ENCODE measurements around the gene PELI2.

PELI2 gene

GRCh38 chr14:56119201-56119981, 1.2 kb downstream of the PELI2 start:
- DNase-seq (ENCODE audit: low read depth) = peak; percentile 8

- no peak for DNase-seq (ENCODE audit: low read depth)
These were observed 2.0 kb downstream of the PELI2 start for GRCh38 chr14:56120091-56120691.

GRCh38 chr14:56121816-56122215, 3.6 kb downstream of the PELI2 start:
- DNase-seq (ENCODE audit: low read depth) = no peak

GRCh38 chr14:56122301-56122700, 4.1 kb downstream of the PELI2 start:
- DNase-seq (ENCODE audit: low read depth) = no peak

GRCh38 chr14:56124327-56124726, 6.1 kb downstream of the PELI2 start:
- DNase-seq (ENCODE audit: low read depth) = no peak

GRCh38 chr14:56125772-56126636, 7.8 kb downstream of the PELI2 start:
- DNase-seq (ENCODE audit: low read depth) = no peak

GRCh38 chr14:56126637-56126913, 8.4 kb downstream of the PELI2 start:
- no peak for DNase-seq (ENCODE audit: low read depth)

- no peak for DNase-seq (ENCODE audit: low read depth)
These were observed 8.9 kb downstream of the PELI2 start for GRCh38 chr14:56127156-56127555.

GRCh38 chr14:56129092-56129491, 10.9 kb downstream of the PELI2 start:
- no peak for DNase-seq (ENCODE audit: low read depth)

- DNase-seq (ENCODE audit: low read depth) = no peak
These were observed 11.7 kb downstream of the PELI2 start for GRCh38 chr14:56129933-56130332.

GRCh38 chr14:56131004-56131864, 13.0 kb downstream of the PELI2 start:
- no peak for DNase-seq (ENCODE audit: low read depth)

- DNase-seq (ENCODE audit: low read depth) = no peak
These were observed 13.9 kb downstream of the PELI2 start for GRCh38 chr14:56131865-56132833.

GRCh38 chr14:56133547-56133946, 15.3 kb downstream of the PELI2 start:
- DNase-seq (ENCODE audit: low read depth) = no peak

GRCh38 chr14:56135001-56135400, 16.8 kb downstream of the PELI2 start:
- no peak for DNase-seq (ENCODE audit: low read depth)

- no peak for DNase-seq (ENCODE audit: low read depth)
These were observed 17.5 kb downstream of the PELI2 start for GRCh38 chr14:56135668-56136067.

GRCh38 chr14:56136571-56137452, 18.6 kb downstream of the PELI2 start:
- DNase-seq (ENCODE audit: low read depth) = no peak

- no peak for DNase-seq (ENCODE audit: low read depth)
These were observed 19.2 kb downstream of the PELI2 start for GRCh38 chr14:56137453-56137807.

GRCh38 chr14:56137849-56138248, 19.6 kb downstream of the PELI2 start:
- DNase-seq (ENCODE audit: low read depth) = no peak

GRCh38 chr14:56138928-56139327, 20.7 kb downstream of the PELI2 start:
- no peak for DNase-seq (ENCODE audit: low read depth)

GRCh38 chr14:56142314-56142713, 24.1 kb downstream of the PELI2 start:
- no peak for DNase-seq (ENCODE audit: low read depth)
